WI38 (cell line): Measurements from ENCODE around the gene NOD1.

Experiments
- H3K4me3 ChIP-seq: 2 replicates; pipeline ENCODE4 v1.5.1; 2011; ENCODE audit warnings: low read depth, mild to moderate bottlenecking, control low read depth, low read length
- TF ChIP-seq, protein P1 (sequence below): IDR thresholded peaks from 2 replicates; pipeline ENCODE4 v1.5.1; 2012; ENCODE audit warnings: low read depth, mild to moderate bottlenecking, control low read depth, low read length

NOD1 gene

DNA sequence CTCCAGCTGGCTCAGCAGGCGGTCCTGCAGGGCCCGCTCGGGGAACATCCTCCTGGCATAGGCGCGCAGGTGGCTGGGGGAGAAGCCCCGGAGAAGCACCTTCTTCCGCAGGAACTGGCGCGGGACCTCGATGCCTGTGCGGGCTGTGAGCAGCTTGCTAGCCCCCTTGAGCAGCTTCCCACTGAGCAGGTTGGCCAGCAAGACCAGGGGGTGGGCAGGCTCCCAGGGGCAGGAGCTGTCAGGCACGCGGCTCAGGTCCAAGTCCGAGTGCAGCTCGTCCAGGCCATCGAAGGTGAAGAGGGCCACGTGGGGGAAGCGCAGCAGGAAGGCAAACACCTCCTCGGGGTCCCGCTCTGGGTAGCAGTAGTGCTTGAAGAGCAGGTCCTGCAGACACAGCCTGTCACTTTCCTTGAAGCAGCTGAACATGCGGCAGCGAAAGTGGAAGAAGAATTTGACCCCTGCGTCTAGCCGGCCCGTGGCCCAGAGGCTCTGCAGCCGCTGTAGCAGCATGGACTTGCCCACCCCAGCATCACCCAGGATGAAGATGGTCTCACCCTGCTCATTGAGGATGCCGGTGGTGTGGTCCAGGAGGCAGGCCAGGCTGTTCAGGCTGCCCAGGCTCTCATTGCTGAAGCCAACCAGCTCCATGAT, 26.2 kb downstream of the NOD1 start:
- TF ChIP-seq, protein P1, sequence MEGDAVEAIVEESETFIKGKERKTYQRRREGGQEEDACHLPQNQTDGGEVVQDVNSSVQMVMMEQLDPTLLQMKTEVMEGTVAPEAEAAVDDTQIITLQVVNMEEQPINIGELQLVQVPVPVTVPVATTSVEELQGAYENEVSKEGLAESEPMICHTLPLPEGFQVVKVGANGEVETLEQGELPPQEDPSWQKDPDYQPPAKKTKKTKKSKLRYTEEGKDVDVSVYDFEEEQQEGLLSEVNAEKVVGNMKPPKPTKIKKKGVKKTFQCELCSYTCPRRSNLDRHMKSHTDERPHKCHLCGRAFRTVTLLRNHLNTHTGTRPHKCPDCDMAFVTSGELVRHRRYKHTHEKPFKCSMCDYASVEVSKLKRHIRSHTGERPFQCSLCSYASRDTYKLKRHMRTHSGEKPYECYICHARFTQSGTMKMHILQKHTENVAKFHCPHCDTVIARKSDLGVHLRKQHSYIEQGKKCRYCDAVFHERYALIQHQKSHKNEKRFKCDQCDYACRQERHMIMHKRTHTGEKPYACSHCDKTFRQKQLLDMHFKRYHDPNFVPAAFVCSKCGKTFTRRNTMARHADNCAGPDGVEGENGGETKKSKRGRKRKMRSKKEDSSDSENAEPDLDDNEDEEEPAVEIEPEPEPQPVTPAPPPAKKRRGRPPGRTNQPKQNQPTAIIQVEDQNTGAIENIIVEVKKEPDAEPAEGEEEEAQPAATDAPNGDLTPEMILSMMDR = no peak
- no peak overlapping the region for H3K4me3 ChIP-seq

DNA sequence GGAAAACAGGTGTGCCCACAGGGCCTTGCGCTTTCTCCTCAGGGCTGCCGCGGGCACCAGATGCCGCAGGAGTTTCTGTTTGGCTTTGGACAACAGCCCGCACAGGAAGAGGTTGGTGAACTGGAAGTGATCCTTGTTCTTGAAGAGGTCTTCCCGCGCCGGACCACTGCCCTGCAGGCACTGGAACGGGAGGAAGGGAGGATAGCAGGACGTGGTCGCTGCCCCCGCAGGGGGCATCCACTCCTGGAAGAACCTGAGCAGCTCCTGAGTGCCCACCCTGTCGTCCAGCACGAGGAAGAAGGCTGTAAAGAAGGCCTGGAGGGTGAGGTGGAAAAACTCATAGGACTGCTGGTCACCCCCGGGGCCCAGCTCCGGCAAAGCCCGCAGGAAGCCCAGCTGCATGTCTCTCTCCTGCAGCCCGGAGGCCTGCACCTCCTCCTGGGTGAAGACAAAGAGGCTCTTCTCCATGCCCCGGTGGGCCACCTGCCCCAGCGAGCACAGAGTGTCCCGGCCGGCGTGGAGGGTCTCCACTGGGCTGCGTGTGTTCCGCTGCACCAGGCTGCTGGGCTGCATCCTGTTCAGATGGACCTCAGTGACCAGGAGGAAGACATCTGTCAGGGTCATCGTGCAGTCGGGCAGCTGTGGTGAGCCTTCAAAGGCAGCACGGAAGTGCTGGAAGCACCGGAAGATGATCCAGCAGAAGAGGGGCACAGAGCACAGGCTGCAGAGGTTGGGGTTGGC, 26.9 kb downstream of the NOD1 start:
- TF ChIP-seq, protein P1 = no peak
- H3K4me3 ChIP-seq = no peak overlapping the region

DNA sequence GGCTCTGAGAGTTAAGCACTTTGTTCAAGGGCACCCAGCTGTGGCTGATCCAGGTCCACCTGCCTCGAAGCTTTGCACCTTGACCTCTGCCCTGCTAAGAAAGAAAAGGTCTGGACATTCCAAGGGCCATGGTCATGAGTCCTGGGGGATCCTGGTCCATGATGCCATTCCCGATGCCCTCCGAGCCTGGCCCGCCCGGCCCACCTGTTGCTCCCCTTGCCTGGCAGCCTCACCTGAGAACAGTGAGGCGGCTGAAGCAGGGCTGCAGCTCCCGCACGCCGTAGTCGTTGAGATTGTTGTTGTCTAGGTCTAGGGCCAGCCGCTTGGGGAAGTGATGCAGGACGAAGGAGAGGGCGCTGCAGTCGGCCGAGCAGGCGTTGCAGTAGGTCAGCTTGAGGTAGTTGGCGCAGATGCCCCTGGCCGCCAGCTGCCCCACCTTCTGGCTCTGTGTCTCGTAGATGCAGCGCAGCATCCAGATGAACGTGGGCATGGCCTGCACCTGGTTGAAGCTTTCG, 27.5 kb downstream of the NOD1 start:
- TF ChIP-seq, protein P1 = no peak
- no peak overlapping the region for H3K4me3 ChIP-seq

DNA sequence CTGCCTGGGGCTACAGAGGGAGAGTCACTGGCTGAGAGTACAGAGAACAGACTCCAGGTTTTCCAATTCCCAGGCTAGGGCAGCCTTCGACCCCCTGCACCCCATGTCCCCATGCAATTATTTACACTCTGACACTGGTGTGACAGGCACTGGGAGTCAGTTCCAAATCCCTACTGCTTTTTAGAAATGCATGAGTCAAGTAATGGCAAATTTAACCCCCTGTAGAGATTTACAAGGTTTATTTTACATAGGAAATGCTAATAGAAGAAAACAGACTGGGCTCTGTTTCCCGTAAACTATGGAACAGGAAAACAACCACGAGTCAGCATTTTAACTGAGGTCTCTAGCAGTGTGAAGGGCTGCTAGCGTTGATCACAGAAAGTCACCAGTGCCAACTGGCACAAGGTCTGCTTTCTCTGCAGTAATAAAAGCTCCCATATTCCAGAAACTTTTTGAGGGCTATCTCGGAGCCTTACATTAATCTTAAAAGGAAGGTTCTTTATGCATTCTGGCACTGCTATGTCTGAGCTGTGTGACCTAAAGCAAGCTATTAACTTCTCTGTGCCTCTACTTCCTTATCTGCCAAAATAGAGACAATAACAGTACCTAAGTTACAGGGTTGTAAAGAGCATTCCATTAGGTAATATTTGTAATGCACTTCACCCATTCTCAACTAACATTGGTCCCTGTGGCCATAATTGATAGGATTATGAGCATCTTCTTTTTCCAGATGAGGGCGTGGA, 28.2 kb downstream of the NOD1 start:
- TF ChIP-seq, protein P1 = no peak
- H3K4me3 ChIP-seq = no peak overlapping the region

DNA sequence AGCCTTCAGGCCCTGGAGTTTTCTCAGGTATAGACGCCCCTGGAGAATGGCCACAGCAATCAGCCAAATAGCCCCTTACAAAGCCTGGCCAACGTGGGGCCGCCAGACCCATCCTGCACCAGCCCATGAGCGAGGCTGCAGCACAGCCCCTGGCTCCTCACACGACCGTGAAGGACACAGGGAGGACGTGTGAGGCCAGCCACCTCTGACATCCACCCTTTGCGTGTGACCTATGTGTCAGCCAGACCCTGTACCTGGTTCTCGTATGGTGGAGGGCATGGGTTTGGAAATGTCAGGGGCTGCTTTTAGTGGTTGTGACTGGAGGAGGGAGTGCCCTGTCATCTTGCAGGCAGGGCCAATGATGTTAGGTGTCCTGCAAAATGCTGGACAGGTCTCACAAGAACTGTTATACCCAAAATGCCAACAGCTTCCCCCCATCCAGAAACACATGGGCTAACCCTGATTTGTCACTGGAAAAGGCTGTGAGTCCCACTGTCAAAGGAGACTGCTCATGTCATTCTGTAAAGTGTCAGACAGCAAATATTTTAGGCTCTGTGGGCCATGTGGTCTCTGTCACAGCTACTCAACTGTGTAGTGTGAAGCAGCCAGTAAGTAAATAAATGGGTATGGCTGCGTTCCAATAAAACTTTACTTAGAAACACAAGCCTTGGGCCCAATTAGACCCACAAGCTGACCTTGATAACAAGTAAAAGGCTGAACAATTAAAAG, 30.0 kb downstream of the NOD1 start:
- TF ChIP-seq, protein P1 = no peak
- no peak overlapping the region for H3K4me3 ChIP-seq

DNA sequence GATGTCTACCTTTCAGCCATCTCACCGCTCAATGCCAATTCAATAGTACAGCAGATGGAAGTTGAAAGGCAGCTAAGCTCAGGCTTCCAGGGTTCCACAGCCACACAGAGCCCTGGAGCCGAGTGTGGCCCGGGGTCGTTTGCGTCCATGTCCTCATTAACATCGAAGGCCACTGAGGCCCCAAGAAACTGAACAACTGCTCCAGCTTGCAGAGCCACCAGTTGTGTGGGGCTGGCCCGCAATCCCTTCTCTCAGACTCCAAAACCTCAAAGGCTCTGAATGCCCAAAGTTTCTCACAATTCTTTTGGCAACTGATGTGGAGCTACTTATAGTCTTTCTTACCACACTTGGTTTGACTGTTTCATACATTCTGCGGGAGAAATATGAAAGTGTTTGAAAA, 31.1 kb downstream of the NOD1 start:
- H3K4me3 ChIP-seq = no peak overlapping the region
- TF ChIP-seq, protein P1 = no peak
